ENCODE measurements around the gene PPP1R16B.

The PPP1R16B gene

DNA sequence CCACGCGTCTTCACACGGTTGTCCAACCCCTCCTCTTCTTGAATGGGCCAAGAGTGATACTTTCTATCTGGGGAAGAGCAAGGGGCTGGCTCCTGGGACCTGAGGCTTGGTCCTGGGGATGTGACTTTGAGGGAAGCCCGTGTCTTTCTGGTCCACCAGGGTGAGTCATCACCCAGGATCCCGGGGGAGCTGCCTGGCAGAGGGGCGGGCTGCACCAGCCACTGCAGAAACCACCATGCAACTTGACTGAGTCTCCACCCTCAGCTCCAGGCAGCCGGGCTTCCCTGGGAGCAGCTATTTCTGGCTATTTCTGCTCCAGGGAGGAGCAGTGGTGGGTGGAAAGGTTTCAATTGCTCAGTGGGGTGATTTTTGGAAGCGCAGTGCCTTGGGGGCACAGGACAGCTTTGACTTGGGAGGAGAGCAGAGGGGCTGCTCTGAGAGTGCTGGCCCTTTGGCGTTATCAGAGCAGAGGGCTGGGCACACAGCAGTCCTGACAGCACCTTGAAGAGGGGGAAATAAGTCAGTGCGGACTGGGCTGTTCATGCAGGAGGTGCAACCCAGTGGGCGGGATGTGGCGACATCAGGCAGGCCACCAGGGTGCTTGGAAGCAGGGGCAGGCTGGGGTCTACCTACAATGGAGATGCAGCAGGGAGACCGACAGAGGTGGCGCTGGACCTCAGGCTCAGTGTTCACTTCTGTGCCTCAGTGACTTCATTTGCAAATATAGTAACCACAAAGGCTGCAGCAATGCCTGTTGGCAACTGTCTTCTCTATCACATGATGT is 75.6 kb downstream of the PPP1R16B start:
- DNase-seq, result no peak

GRCh38 chr20:38881806-38882440 is 76.4 kb downstream of the PPP1R16B start:
- no peak for DNase-seq

- no peak for DNase-seq
Observed at GRCh38 chr20:38882600-38882999, 77.1 kb downstream of the PPP1R16B start.

- DNase-seq, result no peak
Observed at GRCh38 chr20:38883081-38883980, 77.8 kb downstream of the PPP1R16B start.

- no peak for DNase-seq
Observed at GRCh38 chr20:38883981-38884733, 78.7 kb downstream of the PPP1R16B start.

DNA sequence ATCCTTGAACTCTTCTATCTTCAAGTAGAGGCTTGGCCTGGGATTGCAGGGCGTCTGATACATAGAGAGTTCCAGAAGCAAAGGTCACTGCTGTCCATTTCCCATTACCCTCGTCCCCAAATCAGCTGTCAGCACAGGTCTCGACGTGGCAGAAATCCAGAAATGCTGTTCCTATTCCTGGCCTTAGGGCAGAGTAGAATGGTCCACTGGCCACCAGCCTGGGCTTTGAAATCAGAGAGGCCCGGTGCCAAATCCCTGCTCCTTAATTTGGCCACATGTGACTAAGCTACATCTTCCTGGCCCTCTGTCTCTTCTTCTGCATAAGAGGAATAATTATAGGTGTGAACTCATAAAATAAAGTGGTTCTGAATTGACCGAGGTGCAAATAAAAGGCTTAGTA is 79.9 kb downstream of the PPP1R16B start:
- DNase-seq, result no peak

DNA sequence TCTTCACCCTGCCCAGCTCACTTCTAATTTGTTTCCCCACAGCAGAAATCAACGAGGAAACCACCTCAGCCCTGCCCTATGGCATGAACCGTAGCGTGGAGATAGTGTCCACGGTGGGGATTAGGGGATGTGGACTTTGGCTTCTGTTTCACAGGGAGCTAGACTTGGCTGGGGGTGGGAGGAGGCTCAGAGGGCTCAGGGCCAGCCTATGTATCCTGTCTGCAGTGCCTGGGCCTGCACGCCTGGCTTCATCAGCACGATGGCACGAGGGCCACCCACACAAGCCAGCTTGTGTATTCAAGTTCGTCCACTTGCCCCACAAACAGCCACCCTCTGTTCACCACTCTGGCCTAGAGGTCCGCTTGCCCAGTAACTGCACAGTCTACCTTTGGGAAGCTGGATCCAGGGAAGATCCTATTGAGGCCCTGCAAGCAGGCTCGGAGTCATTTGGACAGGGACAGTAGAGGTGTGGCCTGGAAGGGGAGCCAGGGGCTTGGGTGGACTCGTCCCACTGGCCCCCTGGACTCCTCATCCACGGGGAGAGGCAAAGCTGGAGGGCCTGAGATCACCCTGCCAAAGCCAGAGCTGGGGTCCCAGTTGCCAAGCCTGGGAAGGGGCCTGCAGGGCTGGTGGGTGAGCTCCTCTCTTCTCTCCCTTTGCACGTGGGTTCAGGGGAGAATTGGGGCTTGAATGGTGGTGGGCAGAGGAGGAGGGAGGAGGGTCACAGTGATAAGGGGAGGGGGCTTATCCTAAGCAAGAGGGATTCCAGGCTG is 82.7 kb downstream of the PPP1R16B start:
- DNase-seq, result no peak

DNA sequence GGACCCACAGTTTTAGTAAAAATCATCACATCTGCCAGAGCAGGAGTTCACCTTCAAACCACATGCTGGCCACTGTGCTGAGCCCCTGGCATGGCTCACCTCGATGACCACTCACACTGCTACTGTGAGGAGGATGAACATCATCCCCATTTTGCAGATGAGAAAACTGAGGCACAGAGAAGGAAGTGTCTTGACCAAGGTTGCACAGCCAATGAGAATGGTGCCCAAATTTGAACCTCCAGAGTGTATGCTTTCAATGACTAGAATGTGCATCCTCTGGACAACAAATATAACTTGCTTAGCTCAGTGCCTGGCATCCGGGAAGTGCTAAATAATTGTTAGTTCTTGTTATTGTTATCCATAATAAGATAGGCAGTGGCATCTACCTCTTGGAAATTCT is 83.6 kb downstream of the PPP1R16B start:
- no peak for DNase-seq

GRCh38 chr20:38889792-38890496 is 84.4 kb downstream of the PPP1R16B start:
- no peak for DNase-seq

DNA sequence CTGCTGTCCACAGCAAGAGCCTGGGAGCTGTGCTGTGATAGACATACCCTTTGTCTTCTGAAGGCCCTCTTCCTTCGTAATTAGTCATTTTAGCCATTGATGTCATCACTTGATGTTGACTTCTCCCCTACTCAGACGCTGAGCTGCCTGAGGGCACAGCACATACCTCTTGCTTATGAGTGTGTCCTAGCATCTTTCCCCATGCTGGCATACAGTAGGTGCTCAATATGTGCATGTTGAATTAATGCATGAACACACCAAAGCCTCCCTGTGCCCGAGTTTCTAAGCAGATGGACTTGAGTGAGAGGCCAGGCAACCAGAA is 85.0 kb downstream of the PPP1R16B start:
- DNase-seq, result no peak

DNA sequence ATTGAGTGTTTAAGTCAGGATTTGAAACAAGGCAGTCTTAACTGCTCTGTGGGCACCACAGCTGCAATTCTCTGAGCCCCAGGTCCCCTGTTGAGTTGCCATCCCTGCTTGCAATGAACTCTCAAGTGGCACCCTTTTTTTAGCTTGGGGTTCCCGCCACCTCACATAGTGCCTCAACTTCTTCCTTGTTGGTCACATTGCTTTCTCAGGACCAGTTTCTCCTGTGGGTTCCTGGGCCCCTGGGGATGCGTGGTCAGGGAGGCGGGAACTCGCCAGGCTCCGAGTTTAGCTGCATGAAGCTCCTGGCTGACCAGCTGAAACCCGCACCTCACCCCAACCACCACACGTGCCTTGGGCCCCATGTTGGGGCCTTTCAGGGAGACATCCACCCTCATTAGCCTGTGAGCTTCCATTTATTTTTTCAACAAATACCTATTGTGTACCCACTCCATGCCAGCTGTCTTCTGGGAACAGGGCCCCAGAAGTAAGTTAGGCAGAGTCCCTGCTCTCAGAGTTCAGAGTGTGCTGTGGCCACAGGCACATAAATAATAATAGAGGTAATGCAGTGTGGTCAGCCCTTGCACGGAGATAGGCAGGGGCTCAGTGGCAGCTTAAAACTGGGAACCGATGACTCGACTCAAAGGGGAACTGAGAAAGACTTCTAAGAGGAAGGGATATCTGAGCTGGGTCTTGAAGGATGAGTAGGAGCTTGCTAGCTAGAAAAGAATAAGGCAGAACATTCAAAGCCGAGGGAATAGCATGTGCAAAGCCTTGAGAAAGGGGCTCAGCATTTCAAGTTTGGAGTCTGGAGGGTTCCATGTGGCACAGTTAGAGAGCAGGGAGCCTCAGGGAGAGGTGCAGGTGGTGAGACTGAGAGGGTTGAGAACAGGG is 86.8 kb downstream of the PPP1R16B start:
- DNase-seq, result no peak

DNA sequence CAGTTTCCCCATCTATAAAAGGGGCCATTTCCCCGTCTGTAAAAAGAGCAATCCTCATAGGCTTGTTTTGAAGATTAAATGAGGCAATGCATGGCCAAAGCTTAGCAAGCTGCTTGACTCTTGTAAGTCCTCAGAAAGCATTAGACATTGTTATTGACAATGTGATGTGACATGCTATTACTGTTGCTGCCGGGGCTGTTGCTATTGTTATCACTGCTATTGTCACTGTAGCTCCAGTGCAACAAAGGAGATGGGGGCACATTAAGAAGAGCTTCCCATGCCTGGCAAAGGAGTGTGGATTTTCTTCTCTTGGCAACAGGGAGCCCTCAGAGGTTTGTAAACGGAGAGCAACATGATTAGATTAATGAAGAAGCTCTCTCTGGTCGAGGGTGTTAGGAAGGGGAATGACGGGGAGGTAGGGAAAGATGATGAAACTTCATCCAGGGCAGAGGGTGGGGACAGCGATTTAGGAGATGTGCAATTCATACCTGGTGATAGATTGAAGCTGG is 87.6 kb downstream of the PPP1R16B start:
- peak; percentile 24 for DNase-seq

- DNase-seq, result peak; percentile 84
Observed at GRCh38 chr20:38893565-38894090, 88.1 kb downstream of the PPP1R16B start.

DNA sequence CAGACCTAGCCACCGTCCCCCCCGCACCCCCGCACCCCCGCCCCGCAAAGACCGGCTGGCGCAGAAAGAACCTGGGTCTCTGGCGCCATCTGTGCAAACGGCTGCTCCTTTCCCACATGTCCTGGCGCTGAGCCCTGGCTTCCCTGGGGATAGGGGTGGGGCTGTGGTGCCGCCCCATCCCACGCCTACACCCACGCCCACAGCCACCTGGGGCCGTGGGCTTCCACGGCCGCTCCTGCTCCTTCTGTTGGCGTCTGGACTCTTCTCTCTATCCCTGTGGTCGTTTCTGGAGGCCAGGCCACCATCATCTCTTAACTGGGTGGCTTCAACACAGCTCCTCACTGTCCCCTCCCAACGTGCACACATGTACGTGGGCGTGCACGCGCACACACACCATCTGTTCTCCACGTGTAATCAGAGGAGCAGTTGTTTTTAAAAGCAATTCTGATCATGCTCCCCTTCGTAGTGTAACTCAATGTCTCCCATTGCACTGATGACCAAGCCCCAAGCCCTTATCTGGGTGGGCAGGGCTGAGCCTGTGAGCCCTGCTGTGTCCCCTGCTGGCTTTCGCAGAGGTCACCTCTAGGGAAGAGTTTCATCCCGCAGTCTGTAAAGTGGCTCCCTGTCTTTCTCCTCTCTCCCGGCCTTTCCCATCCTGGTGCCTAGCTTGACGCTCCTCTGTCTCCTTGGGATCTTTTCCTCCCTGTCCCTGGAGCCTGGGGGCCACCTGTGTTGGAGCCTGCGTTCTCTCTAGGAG is 88.8 kb downstream of the PPP1R16B start:
- no peak for DNase-seq

DNA sequence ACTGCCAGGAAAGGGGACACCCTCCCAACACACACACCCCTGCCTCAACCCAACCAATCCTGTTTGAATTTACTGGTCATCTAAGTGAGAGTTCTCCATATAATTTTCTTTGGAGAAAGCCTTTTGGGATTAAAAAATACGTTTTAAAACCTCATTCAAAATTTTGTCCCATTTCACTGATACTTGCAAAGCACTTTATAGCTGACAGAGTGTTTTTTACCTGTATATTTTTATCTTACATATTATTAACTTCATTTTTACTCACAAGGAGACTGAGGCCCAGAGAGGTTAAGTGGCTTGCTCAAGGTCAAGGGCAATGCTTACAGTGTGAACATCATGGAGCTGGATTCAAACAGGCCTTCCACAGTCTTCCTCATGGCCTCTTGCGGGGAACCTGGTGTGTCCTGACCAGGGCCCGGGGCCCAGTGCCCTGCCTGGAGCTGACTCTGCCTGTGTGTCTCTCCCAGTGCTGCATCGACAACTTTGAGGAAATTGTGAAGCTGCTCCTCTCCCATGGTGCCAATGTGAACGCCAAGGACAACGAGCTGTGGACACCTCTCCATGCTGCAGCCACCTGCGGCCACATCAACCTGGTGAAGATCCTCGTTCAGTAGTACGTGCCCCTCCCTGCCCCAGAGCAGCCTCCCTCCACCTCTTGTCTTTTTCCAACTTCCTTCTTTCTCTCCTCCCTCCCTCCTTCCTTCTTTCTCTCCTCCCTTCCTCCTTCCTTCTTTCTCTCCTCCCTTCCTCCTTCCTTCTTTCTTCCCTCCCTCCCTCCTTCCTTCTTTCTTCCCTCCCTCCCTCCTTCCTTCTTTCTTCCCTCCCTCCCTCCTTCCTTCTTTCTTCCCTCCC is 89.8 kb downstream of the PPP1R16B start:
- DNase-seq, result no peak

DNA sequence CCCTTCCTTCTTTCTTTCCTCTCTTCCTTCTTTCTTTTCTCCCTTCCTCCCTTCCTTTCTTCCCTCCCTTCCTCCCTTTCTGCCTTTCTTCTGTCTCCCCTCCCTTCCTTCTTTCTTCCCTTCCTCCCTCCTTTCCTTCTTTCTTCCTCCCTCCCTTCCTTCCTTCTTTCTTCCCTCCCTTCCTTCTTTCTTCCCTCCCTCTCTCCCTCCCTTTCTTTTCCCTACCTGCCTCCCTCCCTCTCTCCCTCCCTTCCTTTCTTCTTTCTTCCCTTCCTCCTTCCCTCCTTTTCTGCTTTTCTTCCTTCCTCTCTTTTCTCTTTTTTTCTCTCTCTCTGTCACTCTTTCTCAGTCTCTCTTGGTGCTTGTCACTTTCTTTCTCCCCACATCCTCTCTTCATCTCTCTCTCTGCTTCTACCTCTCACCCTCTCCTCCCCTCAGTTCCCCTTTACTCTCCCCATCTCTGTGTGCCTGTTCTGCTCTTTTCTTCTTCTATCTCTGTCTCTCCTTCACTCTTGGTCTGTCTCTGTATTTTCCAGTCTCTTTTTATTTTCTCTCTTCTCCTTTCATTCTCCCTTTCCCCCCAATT is 90.6 kb downstream of the PPP1R16B start:
- DNase-seq, result no peak

DNA sequence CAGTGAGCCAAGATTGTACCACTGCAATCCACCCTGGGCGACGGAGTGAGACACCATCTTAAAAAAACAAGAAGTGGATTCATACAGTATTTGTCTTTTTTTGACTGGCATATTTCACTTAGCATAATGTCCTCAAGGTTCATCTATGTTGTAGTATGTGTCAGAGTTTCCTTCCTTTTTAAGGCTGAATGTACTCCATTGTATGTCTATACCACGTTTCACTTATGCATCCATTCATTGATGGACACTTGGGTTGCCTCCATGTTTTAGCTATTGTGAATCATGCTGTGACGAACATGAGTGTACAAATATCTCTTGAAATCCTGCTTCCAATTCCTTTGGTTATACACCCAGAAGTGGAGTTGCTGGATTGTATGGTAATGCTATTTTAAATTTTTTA is 91.8 kb downstream of the PPP1R16B start:
- no peak for DNase-seq

DNA sequence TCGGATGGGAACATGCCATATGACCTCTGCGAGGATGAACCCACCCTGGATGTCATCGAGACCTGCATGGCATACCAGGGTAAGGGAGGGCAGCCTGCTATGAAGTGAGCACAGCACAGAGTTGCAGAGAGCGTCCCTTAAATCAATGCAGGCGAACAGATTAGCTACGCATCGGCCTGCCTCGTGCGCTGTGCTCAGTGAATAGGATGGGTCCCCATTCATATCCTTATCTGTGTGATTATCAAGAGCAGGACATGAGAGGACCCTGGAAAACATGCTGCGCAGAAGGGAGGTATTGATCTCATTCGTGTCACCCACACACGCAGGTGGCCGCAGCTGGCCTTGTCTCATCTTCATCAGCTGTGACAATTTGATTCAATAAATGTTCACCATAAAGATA is 95.1 kb downstream of the PPP1R16B start:
- no peak for DNase-seq

All from CD4-positive, alpha-beta T cell treated with Interleukin-21 for 1 hour (primary cell).